Esophagus muscularis mucosa (tissue), 3 donors: ENCODE results near the gene HK1.

Source experiments
- POLR2A ChIP-seq: fragments of 450-650 bp; IDR thresholded peaks from one replicate; pipeline ENCODE4 v1.6.1; 2017; ENCODE audit warnings: antibody characterized with exemption, moderate library complexity, mild to moderate bottlenecking, low read depth
- POLR2AphosphoS5 ChIP-seq, 2 donors: sonication (generic); formaldehyde crosslinking; IDR thresholded peaks; one replicate each; pipeline ENCODE4 v1.6.1; 2017; ENCODE audit warnings: antibody characterized with exemption in 2 of 2
- TF ChIP-seq, protein P1 (sequence below), 3 experiments: fragments of 200-600 bp in 2 of 3; fragments of 450-650 bp in 1 of 3; sonication (generic) in 2 of 3; IDR thresholded peaks; one replicate each; pipeline ENCODE4 v1.5.1; 2017 to 2019; ENCODE audit warnings: antibody characterized with exemption in 3 of 3, mild to moderate bottlenecking in 2 of 3, moderate library complexity in 1 of 3

DNA sequence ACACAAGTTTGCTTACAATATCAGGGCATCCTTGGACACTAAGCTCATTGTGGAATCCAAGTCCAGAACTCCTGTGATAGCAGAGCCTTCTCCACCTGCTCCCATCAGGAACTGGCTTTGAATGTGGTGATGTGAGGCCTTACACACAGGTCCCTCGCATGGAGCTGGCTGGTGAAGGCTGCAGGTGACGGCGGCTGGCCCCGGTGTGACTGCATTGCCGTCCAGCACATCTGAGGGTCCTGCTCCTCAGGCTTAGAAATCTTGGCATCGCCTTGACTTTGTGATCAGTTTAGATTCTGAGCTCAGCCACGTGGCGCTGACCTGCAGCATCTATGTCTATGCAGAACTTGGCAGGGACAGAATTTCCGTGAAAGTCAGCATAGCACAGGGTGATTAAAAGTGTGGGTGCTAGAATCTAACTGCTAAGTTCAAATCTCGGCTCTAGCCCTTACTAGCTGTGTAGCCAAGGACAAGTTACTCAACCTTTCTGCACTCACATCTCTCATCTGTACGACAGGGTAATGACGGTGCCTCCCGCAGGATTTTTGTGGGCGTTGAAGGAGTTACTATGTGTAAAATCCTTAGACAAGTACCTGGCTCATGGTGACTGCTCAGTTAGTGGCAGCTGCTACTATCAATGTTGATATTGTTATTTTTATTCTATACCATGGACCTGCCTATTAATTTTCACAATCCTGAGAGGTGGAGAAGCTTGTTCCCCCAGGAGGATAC lies 31.5 kb upstream of the HK1 start:
- TF ChIP-seq, protein P1, sequence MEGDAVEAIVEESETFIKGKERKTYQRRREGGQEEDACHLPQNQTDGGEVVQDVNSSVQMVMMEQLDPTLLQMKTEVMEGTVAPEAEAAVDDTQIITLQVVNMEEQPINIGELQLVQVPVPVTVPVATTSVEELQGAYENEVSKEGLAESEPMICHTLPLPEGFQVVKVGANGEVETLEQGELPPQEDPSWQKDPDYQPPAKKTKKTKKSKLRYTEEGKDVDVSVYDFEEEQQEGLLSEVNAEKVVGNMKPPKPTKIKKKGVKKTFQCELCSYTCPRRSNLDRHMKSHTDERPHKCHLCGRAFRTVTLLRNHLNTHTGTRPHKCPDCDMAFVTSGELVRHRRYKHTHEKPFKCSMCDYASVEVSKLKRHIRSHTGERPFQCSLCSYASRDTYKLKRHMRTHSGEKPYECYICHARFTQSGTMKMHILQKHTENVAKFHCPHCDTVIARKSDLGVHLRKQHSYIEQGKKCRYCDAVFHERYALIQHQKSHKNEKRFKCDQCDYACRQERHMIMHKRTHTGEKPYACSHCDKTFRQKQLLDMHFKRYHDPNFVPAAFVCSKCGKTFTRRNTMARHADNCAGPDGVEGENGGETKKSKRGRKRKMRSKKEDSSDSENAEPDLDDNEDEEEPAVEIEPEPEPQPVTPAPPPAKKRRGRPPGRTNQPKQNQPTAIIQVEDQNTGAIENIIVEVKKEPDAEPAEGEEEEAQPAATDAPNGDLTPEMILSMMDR (IDR thresholded peaks at IDR 0.05) = no peak
- no peak for TF ChIP-seq POLR2A
- no peak for TF ChIP-seq POLR2AphosphoS5 (IDR thresholded peaks at IDR 0.05)
